GM12878 (cell line): ENCODE measurements around the gene MAPK1. TPM values are rescaled to one million over a fixed set of nuclear protein-coding genes. Genes with fewer than 3 reads are reported as not detected.

Experiments
- ATF7 ChIP-seq: fragments of 450-650 bp; IDR thresholded peaks from 2 replicates; pipeline ENCODE4 v1.6.1; 2016; ENCODE audit warnings: low read depth, mild to moderate bottlenecking
- BMI1 ChIP-seq: fragments of 450-650 bp; IDR thresholded peaks from 2 replicates; pipeline ENCODE4 v1.6.1; 2016; ENCODE audit warnings: mild to moderate bottlenecking, moderate library complexity, borderline replicate concordance
- CBFB ChIP-seq: IDR thresholded peaks from 2 replicates; pipeline ENCODE4 v1.6.1; 2016; ENCODE audit warnings: antibody characterized with exemption, low read depth
- DPF2 ChIP-seq: fragments of 450-650 bp; IDR thresholded peaks from 2 replicates; pipeline ENCODE4 v1.6.1; 2017; ENCODE audit warnings: mild to moderate bottlenecking
- E4F1 ChIP-seq: fragments of 450-650 bp; IDR thresholded peaks from 2 replicates; pipeline ENCODE4 v1.6.1; 2018; ENCODE audit warnings: borderline replicate concordance, mild to moderate bottlenecking; ENCODE audit not compliant: partially characterized antibody
- EED ChIP-seq: sonication (generic); IDR thresholded peaks from 2 replicates; pipeline ENCODE4 v1.6.1; 2016; ENCODE audit warnings: antibody characterized with exemption, low read depth
- IKZF2 ChIP-seq, 2 experiments: fragments of 450-650 bp; IDR thresholded peaks; 2 replicates each; pipeline ENCODE4 v1.6.1; 2017; ENCODE audit warnings: mild to moderate bottlenecking in 2 of 2, moderate library complexity in 2 of 2
- IRF4 ChIP-seq: IDR thresholded peaks from 2 replicates; pipeline ENCODE4 v1.6.1; 2011; ENCODE audit warnings: low read depth, low read length
- JUNB ChIP-seq: IDR thresholded peaks from 2 replicates; pipeline ENCODE4 v1.6.1; 2016; ENCODE audit warnings: antibody characterized with exemption, mild to moderate bottlenecking
- NFYB ChIP-seq: IDR thresholded peaks from 2 replicates; pipeline ENCODE4 v1.6.1; 2011; ENCODE audit warnings: low read depth, mild to moderate bottlenecking, low read length, improper control_type of control experiment, moderate library complexity; ENCODE audit not compliant: insufficient read depth
- RAD21 ChIP-seq: IDR thresholded peaks from 2 replicates; pipeline ENCODE4 v1.6.1; 2011; ENCODE audit warnings: mild to moderate bottlenecking, low read depth, low read length, moderate library complexity; ENCODE audit not compliant: insufficient read depth
- RELA ChIP-seq: fragments of 450-650 bp; IDR thresholded peaks from 2 replicates; pipeline ENCODE4 v1.8.0; 2014; ENCODE audit warnings: borderline replicate concordance; ENCODE audit not compliant: partially characterized antibody
- SP1 ChIP-seq: IDR thresholded peaks from one replicate; pipeline ENCODE4 v1.6.1; 2011; ENCODE audit warnings: low read depth, low read length
- SREBF2 ChIP-seq: IDR thresholded peaks from 2 replicates; pipeline ENCODE4 v1.6.1; 2012; ENCODE audit warnings: mild to moderate bottlenecking, low read length
- STAT3 ChIP-seq: IDR thresholded peaks from 2 replicates; pipeline ENCODE4 v1.6.1; 2011; ENCODE audit warnings: low read depth, low read length, improper control_type of control experiment
- YY1 ChIP-seq: IDR thresholded peaks from 2 replicates; pipeline ENCODE4 v1.6.1; 2011; ENCODE audit warnings: low read depth, mild to moderate bottlenecking, low read length
- polyA plus RNA-seq, 11 experiments: library from polyadenylated mRNA; depleted of rRNA in 4 of 11; unstranded in 6 of 11; stranded (reverse) in 5 of 11; fragments of >200 nt; fragmentation: Nextera tagmentation in 4 of 11; fragmentation: Illumina TruSeq in 1 of 11; extraction: Ambion mirVana in 4 of 11; extraction: Trizol in 1 of 11; gene quantifications; 1 replicate in 1 of 11; 2 replicates in 10 of 11; pipeline versions ENCODE4 v1.2.1 to v1.2.3, GENCODE V29; 2011 to 2016; ENCODE audit warnings: inconsistent platforms in 2 of 11, missing spikeins in 2 of 11, low read depth in 1 of 11
- total RNA-seq, 4 experiments: library from RNA; depleted of rRNA in 3 of 4; stranded (reverse); fragments of >200 nt in 3 of 4; fragmentation: Illumina TruSeq in 1 of 4; extraction: Trizol in 1 of 4; gene quantifications; 2 replicates each; pipeline versions ENCODE4 v1.2.1 to v1.2.3, GENCODE V29; 2013 to 2021
- TF ChIP-seq, protein P1 (sequence below): IDR thresholded peaks from 2 replicates; pipeline ENCODE4 v1.6.1; 2011; ENCODE audit warnings: borderline replicate concordance, low read depth, mild to moderate bottlenecking, moderate library complexity, low read length; ENCODE audit not compliant: insufficient read depth, poor library complexity, severe bottlenecking
- TF ChIP-seq, protein P2 (sequence below): fragments of 450-650 bp; formaldehyde crosslinking; IDR thresholded peaks from 2 replicates; pipeline ENCODE4 v1.5.0; 2022; ENCODE audit warnings: mild to moderate bottlenecking, missing genetic modification characterization
- TF ChIP-seq, protein P3 (sequence below): IDR thresholded peaks from 2 replicates; pipeline ENCODE4 v1.6.1; 2012; ENCODE audit warnings: low read depth, low read length, improper control_type of control experiment

The MAPK1 gene
- total and polyA plus RNA-seq, 10 of the 15 experiments (the other 5 are each of a cell fraction or from before 2014, with no cell fraction given): 7.0 to 123 (median 58.4) TPM

DNA sequence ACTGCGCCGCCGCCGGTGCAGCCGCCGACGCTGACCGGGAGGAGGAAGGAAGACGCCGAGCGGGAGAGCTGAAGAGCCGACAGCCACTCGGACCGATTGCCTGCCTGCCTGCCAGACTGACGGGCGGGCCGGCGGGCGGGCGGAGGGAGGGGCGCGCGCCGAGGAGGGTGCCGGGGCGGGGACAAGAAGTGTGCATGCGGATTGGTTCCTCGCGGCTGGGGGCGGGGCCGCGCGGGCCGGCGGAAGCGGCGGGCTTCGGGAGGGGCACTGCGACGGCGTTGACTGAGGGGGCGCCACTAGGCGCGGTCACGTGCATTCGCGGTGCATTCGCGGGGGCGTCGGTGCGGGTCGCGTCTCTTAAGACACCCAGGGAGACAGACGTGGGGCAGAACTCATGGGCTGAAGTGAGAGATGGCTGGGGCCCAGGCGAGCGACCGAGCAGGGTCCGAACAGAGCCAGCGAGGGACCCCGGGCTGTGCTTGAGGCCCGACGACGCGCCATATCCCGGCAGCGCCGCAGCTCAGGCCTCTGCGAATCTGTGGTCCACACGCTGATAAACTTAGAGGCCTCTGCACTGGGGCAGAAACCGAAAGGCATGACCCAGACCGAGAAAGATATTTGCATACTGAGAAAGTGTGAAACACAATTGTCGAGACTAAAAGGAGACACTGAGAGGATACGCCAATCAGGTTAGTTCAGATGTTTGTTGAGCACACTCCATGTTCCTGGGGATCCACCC, at the start of gene MAPK1 (continued):
- TF ChIP-seq, protein P1, sequence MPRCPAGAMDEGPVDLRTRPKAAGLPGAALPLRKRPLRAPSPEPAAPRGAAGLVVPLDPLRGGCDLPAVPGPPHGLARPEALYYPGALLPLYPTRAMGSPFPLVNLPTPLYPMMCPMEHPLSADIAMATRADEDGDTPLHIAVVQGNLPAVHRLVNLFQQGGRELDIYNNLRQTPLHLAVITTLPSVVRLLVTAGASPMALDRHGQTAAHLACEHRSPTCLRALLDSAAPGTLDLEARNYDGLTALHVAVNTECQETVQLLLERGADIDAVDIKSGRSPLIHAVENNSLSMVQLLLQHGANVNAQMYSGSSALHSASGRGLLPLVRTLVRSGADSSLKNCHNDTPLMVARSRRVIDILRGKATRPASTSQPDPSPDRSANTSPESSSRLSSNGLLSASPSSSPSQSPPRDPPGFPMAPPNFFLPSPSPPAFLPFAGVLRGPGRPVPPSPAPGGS: peak; percentile 38
- TF ChIP-seq NFYB (0 out of 2 replicates have a peak, but pooled peaks have one; percentile 26), DPF2 (peak; percentile 99), JUNB (peak; percentile 74), EED (peak; percentile 26; the same call in 1 of the 2 replicates), RAD21 (no peak), SREBF2 (no peak), CBFB (peak; percentile 72; the same call in 1 of the 2 replicates), IKZF2 (IDR thresholded peaks at IDR 0.05) (peak; percentile 57 to 69; a peak in 3 of 4 replicates), IRF4 (peak; percentile 90), SP1 (peak; percentile 69), ATF7 (peak; percentile 82), RELA (peak; percentile 25), E4F1 (no peak), STAT3 (0 out of 2 replicates have a peak, but pooled peaks have one; percentile 52), YY1 (peak; percentile 54; the same call in 1 of the 2 replicates), BMI1 (no peak)
- TF ChIP-seq, protein P2, sequence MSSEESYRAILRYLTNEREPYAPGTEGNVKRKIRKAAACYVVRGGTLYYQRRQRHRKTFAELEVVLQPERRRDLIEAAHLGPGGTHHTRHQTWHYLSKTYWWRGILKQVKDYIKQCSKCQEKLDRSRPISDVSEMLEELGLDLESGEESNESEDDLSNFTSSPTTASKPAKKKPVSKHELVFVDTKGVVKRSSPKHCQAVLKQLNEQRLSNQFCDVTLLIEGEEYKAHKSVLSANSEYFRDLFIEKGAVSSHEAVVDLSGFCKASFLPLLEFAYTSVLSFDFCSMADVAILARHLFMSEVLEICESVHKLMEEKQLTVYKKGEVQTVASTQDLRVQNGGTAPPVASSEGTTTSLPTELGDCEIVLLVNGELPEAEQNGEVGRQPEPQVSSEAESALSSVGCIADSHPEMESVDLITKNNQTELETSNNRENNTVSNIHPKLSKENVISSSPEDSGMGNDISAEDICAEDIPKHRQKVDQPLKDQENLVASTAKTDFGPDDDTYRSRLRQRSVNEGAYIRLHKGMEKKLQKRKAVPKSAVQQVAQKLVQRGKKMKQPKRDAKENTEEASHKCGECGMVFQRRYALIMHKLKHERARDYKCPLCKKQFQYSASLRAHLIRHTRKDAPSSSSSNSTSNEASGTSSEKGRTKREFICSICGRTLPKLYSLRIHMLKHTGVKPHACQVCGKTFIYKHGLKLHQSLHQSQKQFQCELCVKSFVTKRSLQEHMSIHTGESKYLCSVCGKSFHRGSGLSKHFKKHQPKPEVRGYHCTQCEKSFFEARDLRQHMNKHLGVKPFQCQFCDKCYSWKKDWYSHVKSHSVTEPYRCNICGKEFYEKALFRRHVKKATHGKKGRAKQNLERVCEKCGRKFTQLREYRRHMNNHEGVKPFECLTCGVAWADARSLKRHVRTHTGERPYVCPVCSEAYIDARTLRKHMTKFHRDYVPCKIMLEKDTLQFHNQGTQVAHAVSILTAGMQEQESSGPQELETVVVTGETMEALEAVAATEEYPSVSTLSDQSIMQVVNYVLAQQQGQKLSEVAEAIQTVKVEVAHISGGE (CRISPR knock-in tag): no peak; the same call in 1 of the 2 replicates
- TF ChIP-seq, protein P3, sequence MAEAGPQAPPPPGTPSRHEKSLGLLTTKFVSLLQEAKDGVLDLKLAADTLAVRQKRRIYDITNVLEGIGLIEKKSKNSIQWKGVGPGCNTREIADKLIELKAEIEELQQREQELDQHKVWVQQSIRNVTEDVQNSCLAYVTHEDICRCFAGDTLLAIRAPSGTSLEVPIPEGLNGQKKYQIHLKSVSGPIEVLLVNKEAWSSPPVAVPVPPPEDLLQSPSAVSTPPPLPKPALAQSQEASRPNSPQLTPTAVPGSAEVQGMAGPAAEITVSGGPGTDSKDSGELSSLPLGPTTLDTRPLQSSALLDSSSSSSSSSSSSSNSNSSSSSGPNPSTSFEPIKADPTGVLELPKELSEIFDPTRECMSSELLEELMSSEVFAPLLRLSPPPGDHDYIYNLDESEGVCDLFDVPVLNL: no peak
